PC-3 (cell line): ENCODE data around the gene RBKS. TPM values are rescaled to one million over a fixed set of nuclear protein-coding genes. Genes with fewer than 3 reads are reported as not detected.
A peak's percentile ranks its signal among the peaks of the same experiment; 100 is the strongest.

Experiments used
- ATAC-seq: fragments of 200-7000 bp; cut with Tn5 transposase; 2 replicates; pipeline ENCODE4 v1.9.1; 2020; ENCODE audit warnings: mild to moderate bottlenecking, moderate library complexity
- BruUV-seq: library from RNA; stranded (reverse); fragments of 400-500 nt; replicated peaks from 2 replicates; lab custom pipeline; 2021; lab: Mats Ljungman, UMichigan
- CTCF ChIA-PET: fragments of 300-600 bp; sonication (Branson Sonifier 250); formaldehyde crosslinking; loops from one replicate; lab custom pipeline; 2022; ENCODE audit warnings: antibody characterized with exemption; lab: Charles Lee
- POLR2A ChIA-PET: fragments of 300-600 bp; sonication (Branson Sonifier 250); formaldehyde crosslinking; loops from one replicate; lab custom pipeline; 2022; ENCODE audit warnings: antibody characterized with exemption; ENCODE audit not compliant: unreplicated experiment; lab: Charles Lee
- DNase-seq: peaks from one replicate; pipeline ENCODE4 v3.0.0-alpha.2; 2015
- H2AFZ ChIP-seq: fragments of 300-600 bp; sonication (generic); 2 replicates; pipeline ENCODE4 v1.6.0; 2016; ENCODE audit warnings: antibody characterized with exemption, low read length
- H3F3A ChIP-seq: fragments of 300-600 bp; sonication (generic); one replicate; pipeline ENCODE4 v1.6.0; 2017; ENCODE audit warnings: antibody characterized with exemption, low read length, control low read depth, mild to moderate bottlenecking; ENCODE audit not compliant: unreplicated experiment
- H3K27ac ChIP-seq: fragments of 300-600 bp; sonication (generic); 2 replicates; pipeline ENCODE4 v1.5.1; 2016; ENCODE audit warnings: mild to moderate bottlenecking, low read length
- H3K27me3 ChIP-seq: fragments of 300-600 bp; sonication (generic); 2 replicates; pipeline ENCODE4 v1.6.1; 2016; ENCODE audit warnings: low read length, mixed read lengths
- H3K36me3 ChIP-seq: fragments of 300-600 bp; sonication (generic); 2 replicates; pipeline ENCODE4 v1.6.1; 2016; ENCODE audit warnings: low read depth, mixed run types, low read length, mixed read lengths
- H3K4me1 ChIP-seq: fragments of 300-600 bp; sonication (generic); 2 replicates; pipeline ENCODE4 v1.5.1; 2016; ENCODE audit warnings: low read length; ENCODE audit not compliant: insufficient read depth
- H3K4me2 ChIP-seq: fragments of 300-600 bp; sonication (generic); 2 replicates; pipeline ENCODE4 v1.6.0; 2016; ENCODE audit warnings: low read length
- H3K4me3 ChIP-seq: fragments of 300-600 bp; sonication (generic); 2 replicates; pipeline ENCODE4 v1.5.1; 2016; ENCODE audit warnings: mild to moderate bottlenecking, low read length, mixed read lengths
- H3K79me2 ChIP-seq: fragments of 300-600 bp; sonication (generic); 2 replicates; pipeline ENCODE4 v1.6.1; 2017; ENCODE audit warnings: low read length, mixed read lengths
- H3K9ac ChIP-seq: fragments of 300-600 bp; sonication (generic); 2 replicates; pipeline ENCODE4 v1.6.0; 2016; ENCODE audit warnings: mild to moderate bottlenecking, low read length
- H3K9me2 ChIP-seq: fragments of 300-600 bp; sonication (generic); replicated peaks from 2 replicates; pipeline ENCODE4 v1.6.1; 2016; ENCODE audit warnings: mixed run types, low read length, mixed read lengths
- H3K9me3 ChIP-seq: fragments of 300-600 bp; sonication (generic); 2 replicates; pipeline ENCODE4 v1.6.1; 2016; ENCODE audit warnings: low read length, mixed read lengths
- H4K20me1 ChIP-seq: fragments of 300-600 bp; sonication (generic); 2 replicates; pipeline ENCODE4 v1.6.1; 2016; ENCODE audit warnings: low read length, mixed read lengths
- CTCF ChIP-seq: fragments of 300-600 bp; sonication (generic); conservative IDR thresholded peaks from 2 replicates; pipeline ENCODE4 v1.5.1; 2017; ENCODE audit warnings: antibody characterized with exemption, low read depth, mild to moderate bottlenecking, low read length
- EZH2 ChIP-seq: fragments of 300-600 bp; sonication (generic); IDR thresholded peaks from one replicate; pipeline ENCODE4 v1.6.1; 2017; ENCODE audit warnings: antibody characterized with exemption, mild to moderate bottlenecking, low read length; ENCODE audit not compliant: unreplicated experiment
- EZH2phosphoT487 ChIP-seq: fragments of 300-600 bp; sonication (generic); IDR thresholded peaks from 2 replicates; pipeline ENCODE4 v1.6.1; 2018; ENCODE audit warnings: mild to moderate bottlenecking, antibody characterized with exemption, low read length, borderline replicate concordance
- intact Hi-C: fragments of 100-400 bp; cut with micrococcal nuclease; formaldehyde crosslinking; loops from 2 replicates; pipeline ENCODE4 v1.9.0; 2023
- total RNA-seq: library from RNA; depleted of rRNA; stranded (reverse); fragments of >200 nt; gene quantifications from 2 replicates; pipeline ENCODE4 v1.2.3, GENCODE V29; 2014

Gene RBKS
- total RNA-seq, 1 experiment from 2014 or later = 1.8 TPM

- peak; percentile 46 for ATAC-seq
- no peak overlapping the region for H3K9ac ChIP-seq
- peak; percentile 16 for DNase-seq
- H3K4me1 ChIP-seq = peaks cover 26% of the 10 kb centered on the region
- no peaks in the 10 kb centered on the region for H3K27me3 ChIP-seq
- TF ChIP-seq CTCF = no peak
- no peak for TF ChIP-seq EZH2
- no peaks in the 10 kb centered on the region for H4K20me1 ChIP-seq
- H3K4me2 ChIP-seq = no peak overlapping the region
- no peaks in the 10 kb centered on the region for H3K36me3 ChIP-seq
- no peaks in the 10 kb centered on the region for H3K9me3 ChIP-seq
- no peaks in the 10 kb centered on the region for H3K79me2 ChIP-seq
- no TSS peak for BruUV-seq
- POLR2A ChIA-PET = interaction anchor here (0.6 kb wide), 1 partner anchor 26 kb away, joined by 6 read pairs; the partner anchor contains the start of genes BABAM2 and RBKS
- CTCF ChIA-PET = no interaction called here
- peak overlapping the region; percentile 18 for H3K27ac ChIP-seq
- H3F3A ChIP-seq = no peaks in the 10 kb centered on the region
- no peaks in the 10 kb centered on the region for H3K9me2 ChIP-seq
- H2AFZ ChIP-seq = no peak overlapping the region
- H3K4me3 ChIP-seq = no peak overlapping the region
- intact Hi-C loops = no loop called here
These were observed 26.3 kb upstream of the RBKS start for GRCh38 chr2:27916293-27916995.

- intact Hi-C loops = no loop called here
- ChIA-PET CTCF (no interaction called here), POLR2A (interaction anchor here (0.6 kb wide), 1 partner anchor 26 kb away, joined by 6 read pairs; the partner anchor contains the start of genes BABAM2 and RBKS)
- Histone ChIP-seq H3K9me3 (no peaks in the 10 kb centered on the region), H3K4me2 (no peak overlapping the region), H4K20me1 (no peaks in the 10 kb centered on the region), H3F3A (no peaks in the 10 kb centered on the region), H2AFZ (no peak overlapping the region), H3K27ac (peak overlapping the region; percentile 18), H3K36me3 (no peaks in the 10 kb centered on the region), H3K27me3 (no peaks in the 10 kb centered on the region), H3K4me3 (no peak overlapping the region), H3K9me2 (no peaks in the 10 kb centered on the region), H3K4me1 (peaks cover 23% of the 10 kb centered on the region), H3K79me2 (no peaks in the 10 kb centered on the region), H3K9ac (no peak overlapping the region)
- BruUV-seq = no TSS peak
- DNase-seq (peak; percentile 31), ATAC-seq (peak; percentile 72)
- TF ChIP-seq CTCF (no peak), EZH2 (no peak), EZH2phosphoT487 (no peak)
These were observed 25.7 kb upstream of the RBKS start for GRCh38 chr2:27915874-27916273.

GRCh38 chr2:27915191-27915590 lies 25.0 kb upstream of the RBKS start:
- ATAC-seq = no peak
- H3K36me3 ChIP-seq = no peaks in the 10 kb centered on the region
- H3K27me3 ChIP-seq = no peaks in the 10 kb centered on the region
- no peak overlapping the region for H3K4me2 ChIP-seq
- BruUV-seq = no TSS peak
- no peak for TF ChIP-seq EZH2phosphoT487
- no peak for TF ChIP-seq CTCF
- TF ChIP-seq EZH2 = no peak
- no peaks in the 10 kb centered on the region for H4K20me1 ChIP-seq
- no peak overlapping the region for H3K27ac ChIP-seq
- POLR2A ChIA-PET = no interaction called here
- H3K9me3 ChIP-seq = no peaks in the 10 kb centered on the region
- intact Hi-C loops = no loop called here
- no peaks in the 10 kb centered on the region for H3K9me2 ChIP-seq
- no peak overlapping the region for H2AFZ ChIP-seq
- H3K79me2 ChIP-seq = no peaks in the 10 kb centered on the region
- H3K9ac ChIP-seq = no peak overlapping the region
- peaks cover 16% of the 10 kb centered on the region for H3K4me1 ChIP-seq
- no peaks in the 10 kb centered on the region for H3F3A ChIP-seq
- CTCF ChIA-PET = no interaction called here
- no peak overlapping the region for H3K4me3 ChIP-seq
- DNase-seq = no peak
